Measurements from ENCODE around the gene ZBTB20.

ZBTB20 gene

DNA sequence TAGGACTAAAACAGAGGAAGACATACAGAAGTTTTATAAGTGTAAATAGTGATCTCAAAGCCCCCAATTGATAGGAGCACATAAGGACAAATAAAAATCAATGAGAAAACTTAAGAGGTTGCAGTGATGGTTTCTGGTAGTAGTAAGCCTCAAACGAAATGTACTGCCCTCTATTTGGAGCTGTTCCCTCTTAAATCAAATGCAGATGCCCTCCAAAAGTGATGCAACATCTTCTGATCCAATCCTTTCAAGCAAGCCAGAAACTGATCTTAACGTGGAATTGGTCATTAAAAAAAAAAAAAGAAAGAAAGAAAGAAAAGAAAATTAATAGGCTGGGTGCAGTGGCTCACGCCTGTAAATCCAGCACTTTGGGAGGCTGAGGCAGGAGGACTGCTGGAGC lies 259.3 kb downstream of the ZBTB20 start:
- H2AFZ ChIP-seq (ENCODE audit: low read length, unreplicated experiment): no peak overlapping the region
- H3K79me2 ChIP-seq (ENCODE audit: control insufficient read depth, insufficient read depth, low read length, unreplicated experiment): no peaks in the 10 kb centered on the region
- no peak overlapping the region for H3K4me3 ChIP-seq (ENCODE audit: low read depth, low read length)
- H3K36me3 ChIP-seq (ENCODE audit: insufficient read depth, low read length): no peaks in the 10 kb centered on the region
- H3K27me3 ChIP-seq (ENCODE audit: insufficient read depth, low read length): no peaks in the 10 kb centered on the region
- H3K4me1 ChIP-seq (ENCODE audit: control insufficient read depth, insufficient read depth, low read length, unreplicated experiment): no peaks in the 10 kb centered on the region
- no peak overlapping the region for H3K27ac ChIP-seq (ENCODE audit: low read depth, low read length)

DNA sequence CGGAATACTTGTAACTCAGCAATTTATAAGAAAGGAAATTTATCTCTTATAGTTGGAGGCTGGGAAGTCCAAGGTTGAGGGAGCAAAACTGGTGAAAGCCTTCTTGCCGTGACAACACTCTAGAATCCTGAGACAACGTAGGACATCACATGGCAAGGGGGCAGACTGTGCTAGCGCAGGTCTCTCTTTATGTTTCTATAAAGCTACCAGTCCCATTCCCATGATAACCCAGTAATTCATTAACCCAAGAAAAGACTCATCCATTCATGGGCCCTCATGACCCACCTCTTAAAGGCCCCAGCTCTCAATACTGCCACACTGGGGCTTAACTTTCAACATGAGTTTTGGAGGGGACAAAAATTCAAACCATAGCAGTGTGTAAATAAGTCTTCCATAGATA lies 260.2 kb downstream of the ZBTB20 start:
- Histone ChIP-seq H3K4me3 (ENCODE audit: low read depth, low read length) (no peak overlapping the region), H2AFZ (ENCODE audit: low read length, unreplicated experiment) (no peak overlapping the region), H3K27me3 (ENCODE audit: insufficient read depth, low read length) (no peaks in the 10 kb centered on the region), H3K4me1 (ENCODE audit: control insufficient read depth, insufficient read depth, low read length, unreplicated experiment) (no peaks in the 10 kb centered on the region), H3K27ac (ENCODE audit: low read depth, low read length) (no peak overlapping the region), H3K79me2 (ENCODE audit: control insufficient read depth, insufficient read depth, low read length, unreplicated experiment) (no peaks in the 10 kb centered on the region), H3K36me3 (ENCODE audit: insufficient read depth, low read length) (no peaks in the 10 kb centered on the region)

DNA sequence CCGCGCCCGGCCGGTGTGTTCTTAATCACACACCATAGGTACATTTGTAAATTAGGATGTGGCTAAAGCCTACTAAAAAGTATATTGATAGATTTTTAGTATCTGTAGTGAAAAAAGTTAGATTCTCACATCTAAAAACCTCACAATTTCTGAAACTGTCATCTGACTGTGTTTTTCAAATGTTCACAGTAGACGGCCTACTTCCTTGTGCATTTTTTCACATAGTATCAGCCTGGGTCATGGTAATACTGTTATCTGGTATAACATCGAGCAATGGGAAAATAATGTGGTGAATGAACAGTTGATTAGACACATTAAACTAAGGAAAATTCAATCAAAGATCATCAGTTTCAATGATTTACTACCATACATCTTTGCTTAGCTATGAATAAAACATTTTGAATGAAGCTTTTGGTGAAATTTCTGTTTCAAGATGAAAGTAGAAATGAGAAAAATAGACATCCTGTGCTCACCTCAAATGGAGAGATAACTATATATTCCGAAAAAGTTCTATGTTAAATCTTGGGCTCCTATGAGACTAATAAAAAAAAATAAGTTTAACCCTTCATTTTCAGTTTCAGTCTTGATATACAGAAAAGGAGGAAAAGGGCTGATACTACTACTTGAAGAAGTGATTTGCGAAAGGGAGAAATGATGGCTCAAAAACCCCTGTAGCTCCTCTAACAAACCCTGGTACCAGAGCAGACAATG lies 262.7 kb downstream of the ZBTB20 start:
- Histone ChIP-seq H3K27ac (ENCODE audit: low read depth, low read length) (no peak overlapping the region), H3K36me3 (ENCODE audit: insufficient read depth, low read length) (no peaks in the 10 kb centered on the region), H3K4me3 (ENCODE audit: low read depth, low read length) (no peak overlapping the region), H3K4me1 (ENCODE audit: control insufficient read depth, insufficient read depth, low read length, unreplicated experiment) (peaks cover 11% of the 10 kb centered on the region), H3K27me3 (ENCODE audit: insufficient read depth, low read length) (no peaks in the 10 kb centered on the region), H2AFZ (ENCODE audit: low read length, unreplicated experiment) (no peak overlapping the region), H3K79me2 (ENCODE audit: control insufficient read depth, insufficient read depth, low read length, unreplicated experiment) (no peaks in the 10 kb centered on the region)

DNA sequence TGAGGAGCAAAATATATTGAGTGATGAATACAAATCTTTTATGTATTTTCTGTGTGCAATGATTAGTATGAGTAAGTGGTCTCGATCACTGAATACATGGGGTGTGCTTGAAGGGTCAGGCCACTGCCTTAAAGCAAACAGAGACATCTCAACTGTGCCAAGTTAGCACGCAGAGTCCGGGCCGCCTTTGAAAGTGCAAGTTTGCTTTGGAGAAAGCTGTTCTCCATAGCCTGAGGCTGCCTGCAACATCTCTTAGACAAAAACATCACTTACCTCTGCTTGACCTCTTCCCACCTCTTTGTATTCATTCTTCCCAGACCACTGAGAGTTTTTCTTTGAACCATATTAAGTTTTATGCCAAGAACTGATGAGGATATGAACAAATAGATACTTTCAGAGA lies 267.0 kb downstream of the ZBTB20 start:
- Histone ChIP-seq H3K4me1 (ENCODE audit: control insufficient read depth, insufficient read depth, low read length, unreplicated experiment) (peaks cover 27% of the 10 kb centered on the region), H3K27me3 (ENCODE audit: insufficient read depth, low read length) (no peaks in the 10 kb centered on the region), H3K27ac (ENCODE audit: low read depth, low read length) (no peak overlapping the region)

DNA sequence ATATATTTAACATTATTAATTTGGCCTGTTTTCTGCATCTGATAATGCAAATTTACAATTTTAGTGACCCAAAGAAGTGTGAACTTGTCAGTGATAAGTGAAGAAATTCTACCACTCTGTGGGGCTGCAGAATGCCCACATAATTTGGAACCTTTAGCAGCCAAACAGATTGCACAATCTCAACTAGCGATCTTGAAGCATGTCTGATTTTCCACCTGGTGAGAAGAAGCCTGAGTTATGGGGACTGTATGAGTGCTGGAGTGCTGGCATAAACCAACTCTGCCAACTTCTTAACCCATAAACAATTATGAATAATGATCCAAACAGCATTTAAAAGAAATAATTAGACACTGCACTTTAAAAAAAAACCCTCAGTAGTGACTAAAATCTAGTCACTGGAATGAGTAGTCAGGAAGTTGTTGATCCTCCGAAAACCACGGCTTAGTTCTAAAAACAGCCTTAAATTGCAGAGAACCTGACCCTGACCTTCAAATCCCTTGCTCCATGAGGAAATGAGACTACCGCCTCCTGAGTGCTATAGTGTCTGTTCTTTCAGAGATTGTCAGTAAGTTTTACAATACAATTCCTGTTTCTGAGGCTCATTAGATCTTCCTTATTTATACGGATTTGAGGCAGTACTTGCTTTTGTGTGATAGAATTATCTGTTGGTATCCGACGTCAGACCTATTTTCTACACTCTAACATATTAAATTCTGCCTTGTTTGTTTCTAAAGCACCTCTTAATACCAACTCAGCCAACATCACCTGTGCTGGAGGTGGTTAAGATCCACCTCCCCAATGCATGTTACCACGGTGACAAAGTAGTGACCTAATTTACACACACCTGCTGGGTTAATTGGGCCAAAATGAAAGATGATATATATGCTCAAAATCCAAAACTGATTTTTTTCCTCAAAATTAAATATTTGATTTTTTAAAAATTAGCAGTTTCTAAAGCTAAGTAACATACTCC lies 267.7 kb downstream of the ZBTB20 start:
- Histone ChIP-seq H3K4me1 (ENCODE audit: control insufficient read depth, insufficient read depth, low read length, unreplicated experiment) (peaks cover 27% of the 10 kb centered on the region), H3K36me3 (ENCODE audit: insufficient read depth, low read length) (no peaks in the 10 kb centered on the region), H2AFZ (ENCODE audit: low read length, unreplicated experiment) (no peak overlapping the region), H3K79me2 (ENCODE audit: control insufficient read depth, insufficient read depth, low read length, unreplicated experiment) (no peaks in the 10 kb centered on the region), H3K27me3 (ENCODE audit: insufficient read depth, low read length) (no peaks in the 10 kb centered on the region), H3K4me3 (ENCODE audit: low read depth, low read length) (peak overlapping the region; percentile 19), H3K27ac (ENCODE audit: low read depth, low read length) (peak overlapping the region; percentile 19)

More for the DNA sequence above, 267.0 kb downstream of the ZBTB20 start:
- Histone ChIP-seq H2AFZ (ENCODE audit: low read length, unreplicated experiment) (no peak overlapping the region), H3K36me3 (ENCODE audit: insufficient read depth, low read length) (no peaks in the 10 kb centered on the region), H3K79me2 (ENCODE audit: control insufficient read depth, insufficient read depth, low read length, unreplicated experiment) (no peaks in the 10 kb centered on the region), H3K4me3 (ENCODE audit: low read depth, low read length) (no peak overlapping the region)

DNA sequence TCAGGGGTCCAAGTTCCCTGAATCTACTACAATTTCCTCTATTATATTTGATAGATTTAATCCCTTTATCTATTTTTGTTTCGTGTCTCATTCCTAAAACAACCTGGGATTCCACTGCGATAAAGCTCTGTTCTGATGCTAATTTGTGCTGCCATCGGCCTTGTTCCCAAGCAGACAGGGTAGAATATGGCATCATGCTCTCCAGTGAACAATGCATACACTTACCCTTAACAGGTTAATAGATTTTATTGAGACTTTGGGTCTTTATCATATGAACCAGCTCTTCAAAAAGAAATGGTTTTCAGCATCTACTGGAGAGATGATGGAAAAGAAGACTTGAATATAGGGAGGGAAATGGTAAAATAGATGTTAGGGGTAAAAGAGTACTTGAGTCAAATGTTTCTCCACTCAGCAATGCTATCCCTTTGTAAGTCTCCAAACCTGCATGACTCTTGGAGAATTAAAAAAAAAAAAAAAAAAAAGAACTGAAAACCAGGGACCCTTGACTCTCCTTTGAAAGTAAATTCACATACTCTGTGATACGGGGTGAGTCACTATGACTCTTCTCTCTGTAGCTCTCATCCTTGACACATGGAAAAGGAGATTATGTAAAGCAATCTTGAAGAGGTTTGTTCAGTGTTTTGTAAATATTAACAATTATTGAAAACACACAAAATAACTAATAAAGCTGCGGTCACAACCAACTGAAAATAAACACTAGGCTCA lies 268.8 kb downstream of the ZBTB20 start:
- H3K27ac ChIP-seq (ENCODE audit: low read depth, low read length): peak overlapping the region; percentile 19; the same call in 1 of the 2 replicates
- no peaks in the 10 kb centered on the region for H3K36me3 ChIP-seq (ENCODE audit: insufficient read depth, low read length)
- no peaks in the 10 kb centered on the region for H3K79me2 ChIP-seq (ENCODE audit: control insufficient read depth, insufficient read depth, low read length, unreplicated experiment)
- no peak overlapping the region for H2AFZ ChIP-seq (ENCODE audit: low read length, unreplicated experiment)
- peak overlapping the region; percentile 19 for H3K4me3 ChIP-seq (ENCODE audit: low read depth, low read length)
- H3K27me3 ChIP-seq (ENCODE audit: insufficient read depth, low read length): no peaks in the 10 kb centered on the region
- peaks cover 27% of the 10 kb centered on the region for H3K4me1 ChIP-seq (ENCODE audit: control insufficient read depth, insufficient read depth, low read length, unreplicated experiment)

DNA sequence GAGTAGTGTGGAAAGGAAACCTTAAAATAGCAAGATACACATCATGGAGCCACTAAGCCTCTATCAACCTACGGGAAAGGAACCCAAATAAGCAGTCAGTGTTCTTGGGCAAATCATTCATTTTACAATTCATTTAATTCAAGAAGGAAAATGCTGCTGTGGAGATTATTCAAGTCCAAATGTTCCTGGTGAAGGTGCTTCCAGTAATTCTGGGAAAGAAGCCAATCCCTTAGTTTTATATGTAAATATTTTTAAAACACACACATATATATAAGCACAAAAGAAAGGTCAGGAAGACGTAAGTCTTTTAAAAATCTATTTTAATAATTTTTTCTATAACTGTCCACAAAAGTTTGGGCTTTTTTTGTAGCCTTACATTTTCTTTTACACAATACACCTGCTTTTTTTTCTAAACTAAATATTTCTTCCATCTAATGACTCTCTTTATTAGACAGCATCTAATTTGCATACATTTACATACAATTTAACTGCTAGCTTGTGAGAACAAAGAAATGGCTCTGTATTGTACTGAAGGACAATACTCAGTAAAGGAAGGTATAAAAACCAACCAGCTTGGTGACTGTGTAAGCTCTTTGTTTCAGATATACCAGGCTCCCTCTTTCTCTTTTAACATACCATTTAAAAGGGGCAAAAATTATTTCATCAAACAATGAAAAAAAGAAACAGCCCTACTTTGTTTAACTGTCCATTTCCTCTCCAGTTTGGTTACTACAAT lies 269.5 kb downstream of the ZBTB20 start:
- Histone ChIP-seq H3K36me3 (ENCODE audit: insufficient read depth, low read length) (no peaks in the 10 kb centered on the region), H3K27me3 (ENCODE audit: insufficient read depth, low read length) (no peaks in the 10 kb centered on the region), H3K79me2 (ENCODE audit: control insufficient read depth, insufficient read depth, low read length, unreplicated experiment) (no peaks in the 10 kb centered on the region), H3K27ac (ENCODE audit: low read depth, low read length) (no peak overlapping the region), H3K4me1 (ENCODE audit: control insufficient read depth, insufficient read depth, low read length, unreplicated experiment) (peaks cover 27% of the 10 kb centered on the region), H2AFZ (ENCODE audit: low read length, unreplicated experiment) (no peak overlapping the region), H3K4me3 (ENCODE audit: low read depth, low read length) (no peak overlapping the region)

DNA sequence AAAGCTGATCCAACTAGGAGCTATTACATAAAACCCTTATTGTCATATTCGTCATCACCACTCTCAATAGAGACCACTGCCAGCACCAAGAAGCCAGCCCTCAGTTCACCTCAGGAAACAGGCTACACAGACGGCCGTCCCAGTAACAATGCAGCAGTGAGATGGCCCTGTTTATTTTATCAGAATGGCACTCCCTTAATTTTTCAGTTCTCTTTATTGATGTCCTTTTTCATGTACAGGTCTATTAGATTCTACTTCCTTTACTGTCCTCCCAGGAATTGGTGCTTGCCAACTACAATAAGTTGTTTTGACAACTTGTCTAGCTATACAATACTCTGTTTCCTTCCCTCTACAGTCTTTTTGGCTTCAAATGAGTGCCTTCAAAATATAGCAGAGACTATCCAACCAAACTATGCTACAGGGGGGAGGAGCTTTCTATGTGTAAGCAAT lies 272.5 kb downstream of the ZBTB20 start:
- Histone ChIP-seq H3K79me2 (ENCODE audit: control insufficient read depth, insufficient read depth, low read length, unreplicated experiment) (no peaks in the 10 kb centered on the region), H3K27me3 (ENCODE audit: insufficient read depth, low read length) (no peaks in the 10 kb centered on the region), H2AFZ (ENCODE audit: low read length, unreplicated experiment) (no peak overlapping the region), H3K4me3 (ENCODE audit: low read depth, low read length) (no peak overlapping the region), H3K36me3 (ENCODE audit: insufficient read depth, low read length) (no peaks in the 10 kb centered on the region), H3K27ac (ENCODE audit: low read depth, low read length) (no peak overlapping the region), H3K4me1 (ENCODE audit: control insufficient read depth, insufficient read depth, low read length, unreplicated experiment) (peaks cover 23% of the 10 kb centered on the region)

DNA sequence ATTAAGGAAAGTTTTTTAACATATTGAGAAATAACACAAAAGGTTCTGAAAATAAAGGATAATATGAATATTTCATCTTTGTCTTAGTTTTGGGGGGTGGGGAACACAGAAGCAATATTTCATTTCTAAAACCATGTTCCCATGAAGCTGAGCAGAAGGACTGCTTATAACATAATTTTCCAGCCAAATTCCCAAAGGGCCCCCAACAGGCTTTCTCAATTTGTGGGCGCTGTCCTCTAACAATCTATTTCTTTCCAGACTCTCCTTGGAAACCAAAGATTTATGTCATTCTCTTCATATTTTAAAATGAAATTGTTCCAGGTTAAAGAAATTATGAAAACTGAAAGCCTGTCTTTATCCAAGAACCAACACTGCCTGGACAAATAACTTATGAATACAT lies 273.5 kb downstream of the ZBTB20 start:
- H3K79me2 ChIP-seq (ENCODE audit: control insufficient read depth, insufficient read depth, low read length, unreplicated experiment): no peaks in the 10 kb centered on the region
- H3K27ac ChIP-seq (ENCODE audit: low read depth, low read length): no peak overlapping the region
- H3K36me3 ChIP-seq (ENCODE audit: insufficient read depth, low read length): no peaks in the 10 kb centered on the region
- no peak overlapping the region for H3K4me3 ChIP-seq (ENCODE audit: low read depth, low read length)
- peaks cover 13% of the 10 kb centered on the region for H3K4me1 ChIP-seq (ENCODE audit: control insufficient read depth, insufficient read depth, low read length, unreplicated experiment)
- H2AFZ ChIP-seq (ENCODE audit: low read length, unreplicated experiment): no peak overlapping the region
- H3K27me3 ChIP-seq (ENCODE audit: insufficient read depth, low read length): no peaks in the 10 kb centered on the region

DNA sequence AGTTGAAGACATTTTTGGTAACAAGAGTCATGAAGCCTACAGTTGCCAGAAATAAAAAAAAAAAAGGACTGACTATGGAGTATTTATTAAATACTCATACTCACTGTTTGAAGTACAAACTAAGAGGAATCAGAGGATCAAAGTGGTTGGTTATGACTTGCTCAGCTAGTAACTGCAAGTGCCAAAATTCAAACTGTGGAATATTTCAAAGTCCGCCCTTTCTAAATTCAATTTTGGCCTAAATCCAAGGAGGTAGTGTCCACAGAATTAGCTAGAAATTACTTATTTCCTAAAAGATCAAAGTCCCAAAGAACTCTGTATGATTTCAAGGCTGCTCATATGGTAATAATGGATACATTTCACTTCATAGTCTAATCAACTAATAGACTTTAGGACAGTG lies 274.5 kb downstream of the ZBTB20 start:
- Histone ChIP-seq H3K79me2 (ENCODE audit: control insufficient read depth, insufficient read depth, low read length, unreplicated experiment) (no peaks in the 10 kb centered on the region), H3K4me3 (ENCODE audit: low read depth, low read length) (no peak overlapping the region), H3K27me3 (ENCODE audit: insufficient read depth, low read length) (no peaks in the 10 kb centered on the region), H3K36me3 (ENCODE audit: insufficient read depth, low read length) (no peaks in the 10 kb centered on the region), H2AFZ (ENCODE audit: low read length, unreplicated experiment) (no peak overlapping the region), H3K27ac (ENCODE audit: low read depth, low read length) (no peak overlapping the region), H3K4me1 (ENCODE audit: control insufficient read depth, insufficient read depth, low read length, unreplicated experiment) (peaks cover 4% of the 10 kb centered on the region)

Measured in ACC112 (cell line).